Esophagus mucosa (tissue), 1 donor: ENCODE results near the gene CDK7. TPM values are rescaled to one million over a fixed set of nuclear protein-coding genes. Genes with fewer than 3 reads are reported as not detected.
"Not testable (repeated sequence)": the region's sequence is repeated elsewhere in the genome, so short reads cannot be mapped to it uniquely, and the experiment has no call there.

ENCODE experiments used
- ATAC-seq: fragments of 200-7000 bp; cut with Tn5 transposase; one replicate; pipeline ENCODE4 v1.9.1; 2020
- total RNA-seq: library from RNA; stranded (reverse); gene quantifications from one replicate; pipeline ENCODE4 v1.2.4, GENCODE V29; 2023
- donor health status: DM: yes; HTN: yes; CAD: no.

The CDK7 gene
- total RNA-seq, 1 donor from 2014 or later: 31.7 TPM

DNA sequence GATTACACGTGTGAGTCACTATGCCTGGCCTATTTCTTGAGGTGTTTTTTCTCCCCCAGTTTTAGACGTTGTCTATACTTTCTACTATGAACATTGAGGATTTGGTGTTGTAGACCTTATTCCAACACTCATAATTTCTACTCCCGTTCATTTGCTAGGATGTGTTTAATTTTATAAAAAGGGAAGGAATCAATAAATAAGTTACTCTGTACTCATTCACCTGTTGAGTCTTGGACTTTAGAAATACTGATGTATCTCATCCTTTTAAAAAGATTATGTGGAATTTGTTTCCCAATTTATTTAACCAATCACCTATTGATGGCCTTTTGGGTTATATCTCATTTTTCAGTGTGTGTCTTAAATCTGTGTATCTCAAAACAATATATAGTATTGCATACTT, 3.2 kb downstream of the CDK7 start:
- ATAC-seq: no peak

DNA sequence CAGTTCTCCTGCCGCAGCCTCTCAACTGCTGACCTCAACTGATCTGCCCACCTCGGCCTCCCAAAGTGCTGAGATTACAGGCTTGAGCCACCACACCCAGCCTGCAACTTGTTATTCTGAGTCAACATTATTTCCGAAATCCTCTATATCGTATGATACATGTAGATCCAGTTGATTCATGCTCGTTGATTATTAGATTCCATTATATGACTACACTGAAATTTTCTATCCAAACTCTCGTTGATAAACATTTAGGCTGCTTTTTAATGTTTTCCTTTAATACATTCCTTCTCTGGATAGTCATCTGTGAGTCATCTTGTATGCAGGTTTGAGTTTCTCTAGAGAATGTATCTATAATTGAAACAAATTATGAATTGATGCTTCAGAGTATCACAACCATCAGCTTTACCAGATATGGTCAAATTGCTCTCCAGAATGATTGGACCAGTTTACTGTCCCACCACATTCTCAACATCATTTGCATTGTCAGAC, 4.1 kb downstream of the CDK7 start:
- peak; percentile 56 for ATAC-seq

- ATAC-seq: no peak
These were observed 7.7 kb downstream of the CDK7 start for GRCh38 chr5:69242215-69242927.

- ATAC-seq: no peak
These were observed 10.3 kb downstream of the CDK7 start for GRCh38 chr5:69245031-69245430.

- ATAC-seq: no peak
These were observed 13.3 kb downstream of the CDK7 start for GRCh38 chr5:69248019-69248418.

DNA sequence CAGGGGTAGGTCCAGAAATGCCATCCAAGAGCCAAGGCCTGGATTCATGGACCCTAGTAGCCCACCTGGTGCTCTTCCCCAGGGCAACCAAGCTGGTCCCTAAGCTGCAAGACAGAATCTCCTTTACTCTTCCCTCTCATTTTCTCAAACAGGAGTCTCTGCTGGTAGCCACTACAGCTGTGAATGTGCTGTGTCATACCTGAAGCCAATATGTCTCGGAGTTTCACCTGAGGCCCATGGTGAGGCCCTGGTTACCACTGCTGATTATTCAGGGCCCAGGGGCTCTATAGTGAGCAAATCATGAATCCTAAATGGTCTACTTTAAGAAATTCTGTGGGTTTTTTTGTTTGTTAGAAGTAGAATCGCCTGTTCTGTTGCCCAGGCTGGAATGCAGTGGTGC, 15.9 kb downstream of the CDK7 start:
- ATAC-seq: no peak

GRCh38 chr5:69252437-69252836, 17.8 kb downstream of the CDK7 start:
- no peak for ATAC-seq

DNA sequence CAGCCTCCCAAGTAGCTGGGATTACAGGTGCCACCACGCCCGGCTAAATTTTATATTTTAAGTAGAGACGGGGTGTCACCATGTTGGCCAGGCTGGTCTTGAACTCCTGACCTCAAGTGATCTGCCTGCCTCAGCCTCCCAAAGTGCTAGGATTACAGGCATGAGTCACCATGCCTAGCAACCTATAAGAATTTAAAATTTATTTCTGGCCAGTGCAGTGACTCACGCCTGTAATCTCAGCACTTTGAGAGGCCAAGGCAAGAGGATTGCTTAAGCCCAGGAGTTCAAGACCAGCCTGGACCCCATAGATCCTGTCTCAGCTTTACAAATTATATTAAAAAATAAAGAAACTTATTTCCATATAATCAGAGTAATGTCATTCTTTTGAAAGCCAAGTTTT, 21.3 kb downstream of the CDK7 start:
- not testable (repeated sequence) for ATAC-seq

GRCh38 chr5:69257577-69257976, 22.9 kb downstream of the CDK7 start:
- no peak for ATAC-seq

DNA sequence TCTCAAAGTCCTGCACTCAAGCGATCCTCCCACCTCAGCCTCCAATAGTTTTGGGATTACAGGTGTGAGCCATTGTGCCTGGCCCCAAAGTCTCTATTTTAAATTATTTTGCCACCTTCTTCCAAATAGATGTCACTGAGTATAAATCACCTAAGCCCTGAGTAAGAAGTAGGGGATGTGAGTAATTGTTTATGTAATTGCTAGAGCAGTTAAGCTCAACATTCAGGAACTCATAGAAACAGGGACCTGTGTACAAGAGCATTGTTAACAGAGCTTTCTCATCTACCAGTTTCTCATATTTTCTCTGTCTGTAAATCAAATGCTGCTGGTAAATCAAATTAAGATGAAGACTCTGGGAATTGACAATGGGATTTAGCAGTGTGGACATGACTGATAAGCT, 26.3 kb downstream of the CDK7 start:
- ATAC-seq: no peak

DNA sequence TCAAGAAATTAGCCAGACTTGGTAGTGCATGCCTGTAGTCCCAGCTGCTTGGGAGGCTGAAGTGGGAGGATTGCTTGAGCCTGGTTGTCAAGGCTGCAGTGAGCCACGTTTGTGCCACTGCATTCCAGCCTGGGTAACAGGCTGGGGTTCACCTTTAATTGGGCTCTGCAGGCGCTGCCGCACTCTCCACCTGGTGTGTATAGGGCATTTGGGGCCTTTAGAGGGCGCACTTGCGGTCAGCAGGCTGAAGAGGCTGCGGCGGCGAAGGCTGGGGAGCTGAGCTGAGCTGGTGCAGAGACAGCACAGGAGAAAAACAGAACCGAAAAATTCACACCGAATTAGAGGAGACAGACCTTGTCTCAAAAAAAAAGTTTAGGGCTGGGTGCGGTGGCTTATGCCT, 31.2 kb downstream of the CDK7 start:
- no peak for ATAC-seq

DNA sequence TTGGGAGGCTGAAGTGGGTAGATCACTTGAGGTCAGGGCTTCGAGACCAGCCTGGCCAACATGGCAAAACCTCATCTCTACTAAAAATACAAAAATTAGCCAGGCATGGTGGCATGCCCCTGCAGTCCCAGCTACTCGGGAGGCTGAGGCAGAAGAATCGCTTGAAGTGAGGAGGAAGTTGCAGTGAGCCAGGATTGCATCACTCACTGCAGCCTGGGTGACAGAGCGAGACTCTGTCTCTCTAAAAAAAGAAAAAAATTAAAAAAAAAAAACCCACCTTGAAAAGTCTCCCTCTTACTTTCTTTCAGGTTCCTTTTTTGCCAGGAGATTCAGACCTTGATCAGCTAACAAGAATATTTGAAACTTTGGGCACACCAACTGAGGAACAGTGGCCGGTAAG, 34.2 kb downstream of the CDK7 start:
- ATAC-seq: no peak

GRCh38 chr5:69270840-69271239, 36.2 kb downstream of the CDK7 start:
- no peak for ATAC-seq

- ATAC-seq: no peak
These were observed 36.7 kb downstream of the CDK7 start for GRCh38 chr5:69271376-69271775.

GRCh38 chr5:69275563-69275962, 40.9 kb downstream of the CDK7 start:
- ATAC-seq: no peak

GRCh38 chr5:69276422-69277174, 41.9 kb downstream of the CDK7 start:
- no peak for ATAC-seq

GRCh38 chr5:69279517-69279916, 44.8 kb downstream of the CDK7 start:
- no peak for ATAC-seq

DNA sequence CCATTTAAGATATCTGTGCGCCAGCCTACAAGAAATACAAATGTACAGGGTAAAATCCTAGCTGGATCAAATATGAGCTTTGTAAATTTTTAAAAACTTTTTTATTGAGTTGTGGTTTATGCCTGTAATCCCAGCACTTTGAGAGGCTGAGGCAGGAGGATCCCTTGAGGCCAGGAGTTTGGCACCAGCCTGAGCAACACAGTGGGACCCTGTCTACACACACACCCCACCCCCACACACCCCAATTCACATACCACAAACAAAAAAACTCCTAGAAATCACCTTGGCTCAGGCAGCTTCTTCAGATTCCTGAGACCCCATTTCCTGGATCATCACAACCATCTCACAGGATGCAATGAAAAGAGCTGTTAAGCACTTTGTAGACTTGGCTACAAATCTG, 46.4 kb downstream of the CDK7 start:
- ATAC-seq: no peak

- no peak for ATAC-seq
These were observed 49.5 kb downstream of the CDK7 start for GRCh38 chr5:69284203-69284602.

DNA sequence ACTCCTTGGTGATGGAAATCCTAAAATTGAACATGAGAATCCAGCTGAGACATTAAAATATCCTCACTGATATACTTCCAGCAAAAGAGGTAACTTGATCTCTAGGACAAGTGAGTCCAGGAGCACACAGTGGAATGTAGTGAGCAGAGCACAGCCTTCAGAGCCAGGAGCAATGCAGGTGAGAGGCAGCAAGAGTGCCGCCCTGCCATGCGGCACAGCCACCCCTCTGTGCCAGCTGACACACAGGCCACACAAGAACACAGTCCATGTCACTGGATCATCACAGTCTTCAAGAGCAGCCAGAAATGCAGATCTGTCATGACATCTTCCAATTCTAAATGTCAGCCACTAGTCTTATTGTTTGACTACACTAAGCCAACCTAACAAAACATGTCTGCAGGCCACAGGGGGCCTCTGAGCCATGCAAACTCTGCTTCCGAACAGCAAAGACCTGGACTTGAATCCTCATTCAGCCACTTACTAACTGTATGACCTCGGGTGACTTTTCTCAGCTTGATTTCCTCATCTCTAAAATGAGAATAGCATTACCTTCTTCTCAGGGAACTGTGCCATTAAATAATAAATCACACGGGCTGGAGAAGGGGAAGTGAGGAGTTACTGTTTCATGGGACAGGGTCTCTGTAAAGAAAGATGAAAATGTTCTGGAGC, 50.9 kb downstream of the CDK7 start:
- ATAC-seq: no peak

GRCh38 chr5:69288069-69288468, 53.4 kb downstream of the CDK7 start:
- ATAC-seq: no peak

DNA sequence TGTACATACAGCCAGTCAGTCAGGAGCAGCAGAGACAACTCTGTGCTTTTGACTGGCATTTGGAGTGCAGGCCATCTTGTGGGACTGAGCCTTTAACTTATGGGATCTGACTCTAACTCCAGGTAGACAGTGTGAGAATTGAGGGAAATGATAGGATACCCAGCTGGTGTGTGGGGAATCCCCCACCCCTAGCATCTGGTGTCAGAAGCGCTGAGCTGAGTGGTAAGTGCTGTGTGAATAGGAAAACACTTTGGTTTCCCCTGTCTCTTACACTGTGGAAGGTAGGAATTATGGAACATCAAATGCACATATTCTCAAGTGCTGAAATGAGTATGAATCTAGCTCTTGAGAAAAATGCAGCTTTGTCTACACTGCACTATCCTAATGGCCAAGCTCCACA, 54.0 kb downstream of the CDK7 start:
- ATAC-seq: no peak

- ATAC-seq: no peak
These were observed 57.6 kb downstream of the CDK7 start for GRCh38 chr5:69292306-69292705.

DNA sequence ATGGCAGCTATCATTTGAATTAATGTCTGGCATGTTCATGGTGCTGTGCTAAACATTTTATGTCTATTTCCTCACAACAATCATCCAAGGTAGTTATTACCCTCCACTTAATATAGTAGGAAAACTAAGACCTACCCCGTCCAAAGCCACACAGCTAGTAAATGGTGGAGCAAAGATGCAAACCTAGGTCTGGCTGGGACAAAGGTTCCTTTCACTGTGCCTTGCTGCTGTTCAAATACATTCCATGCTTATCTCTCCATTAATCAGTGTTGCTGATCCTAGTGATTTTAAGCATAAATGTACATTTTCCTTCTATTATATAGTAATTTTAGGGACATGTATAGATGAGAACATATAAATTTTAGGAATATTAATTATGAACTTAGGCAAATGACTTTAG, 59.2 kb downstream of the CDK7 start:
- ATAC-seq: no peak
